CD14-positive monocyte (primary cell): ENCODE results near the gene SUSD6. TPM values are rescaled to one million over a fixed set of nuclear protein-coding genes. Genes with fewer than 3 reads are reported as not detected.

ENCODE experiments used
- DNase-seq, 3 donors: peaks; one replicate each; pipeline ENCODE4 v3.0.0-alpha.2; 2011 to 2022
- H2AFZ ChIP-seq: 2 replicates; pipeline ENCODE4 v1.6.0; 2012; ENCODE audit warnings: mild to moderate bottlenecking, low read depth, low read length, inconsistent platforms; ENCODE audit not compliant: insufficient read depth, poor library complexity, severe bottlenecking
- H3K27ac ChIP-seq, 2 donors: 1 replicate in 1 of 2; 2 replicates in 1 of 2; pipeline ENCODE4 v1.5.1; 2012 to 2013; ENCODE audit warnings: low read length in 2 of 2, control low read depth in 1 of 2, inconsistent platforms in 1 of 2, low read depth in 1 of 2, mild to moderate bottlenecking in 1 of 2
- H3K27me3 ChIP-seq, 2 donors: one replicate each; pipeline versions ENCODE4 v1.6.0 to v1.6.1; 2011 to 2013; ENCODE audit warnings: low read length in 2 of 2; ENCODE audit not compliant: control insufficient read depth in 2 of 2, insufficient read depth in 2 of 2
- H3K36me3 ChIP-seq, 2 donors: replicated peaks in 1 of 2; 1 replicate in 1 of 2; 2 replicates in 1 of 2; pipeline versions ENCODE4 v1.5.1 to v1.6.1; 2012 to 2013; ENCODE audit warnings: low read length in 2 of 2, control low read depth in 1 of 2, inconsistent platforms in 1 of 2, mild to moderate bottlenecking in 1 of 2; ENCODE audit not compliant: insufficient read depth in 2 of 2, control insufficient read depth in 1 of 2
- H3K4me1 ChIP-seq, 2 donors: 1 replicate in 1 of 2; 2 replicates in 1 of 2; pipeline versions ENCODE4 v1.5.1 to v1.6.1; 2012 to 2013; ENCODE audit warnings: low read length in 2 of 2, control low read depth in 1 of 2, inconsistent platforms in 1 of 2, mild to moderate bottlenecking in 1 of 2, moderate library complexity in 1 of 2; ENCODE audit not compliant: insufficient read depth in 2 of 2, control insufficient read depth in 1 of 2
- H3K4me2 ChIP-seq: replicated peaks from 2 replicates; pipeline ENCODE3; 2012; ENCODE audit warnings: low read length, moderate library complexity, mild to moderate bottlenecking; ENCODE audit not compliant: poor library complexity, severe bottlenecking; ENCODE audit errors: extremely low read depth
- H3K4me3 ChIP-seq, 3 experiments: fragments of 200-600 bp in 1 of 3; sonication (generic) in 1 of 3; replicated peaks in 1 of 3; 1 replicate in 2 of 3; 2 replicates in 1 of 3; pipeline ENCODE4 v1.5.1; 2011 to 2013; ENCODE audit warnings: low read length in 3 of 3, mild to moderate bottlenecking in 3 of 3, control low read depth in 2 of 3, low read depth in 2 of 3, inconsistent platforms in 1 of 3, moderate library complexity in 1 of 3
- H3K79me2 ChIP-seq: 2 replicates; pipeline ENCODE4 v1.6.0; 2012; ENCODE audit warnings: mild to moderate bottlenecking, control low read depth, inconsistent platforms, low read length, moderate library complexity; ENCODE audit not compliant: insufficient read depth
- H3K9ac ChIP-seq: 2 replicates; pipeline ENCODE4 v1.6.0; 2017; ENCODE audit warnings: low read length, mild to moderate bottlenecking; ENCODE audit not compliant: insufficient read depth, poor library complexity, severe bottlenecking
- H3K9me3 ChIP-seq, 2 donors: replicated peaks in 1 of 2; 1 replicate in 1 of 2; 2 replicates in 1 of 2; pipeline versions ENCODE4 v1.5.1 to v1.6.1; 2012 to 2013; ENCODE audit warnings: low read length in 2 of 2, control low read depth in 1 of 2; ENCODE audit not compliant: control insufficient read depth in 1 of 2, insufficient read depth in 1 of 2
- H4K20me1 ChIP-seq: 2 replicates; pipeline ENCODE4 v1.6.0; 2012; ENCODE audit warnings: mild to moderate bottlenecking, low read length, control low read depth, moderate library complexity; ENCODE audit not compliant: insufficient read depth
- H3K27ac Mint-ChIP-seq, 7 donors: one replicate each; pipeline ENCODE4 v1.8.0; 2020; ENCODE audit warnings: mild to moderate bottlenecking in 7 of 7, mixed read lengths in 7 of 7, moderate library complexity in 6 of 7, inconsistent platforms in 2 of 7
- H3K27me3 Mint-ChIP-seq, 3 donors: one replicate each; pipeline ENCODE4 v1.8.0; 2021 to 2022; ENCODE audit warnings: low read depth in 3 of 3, mild to moderate bottlenecking in 3 of 3, mixed read lengths in 3 of 3, moderate library complexity in 3 of 3, inconsistent platforms in 1 of 3
- H3K36me3 Mint-ChIP-seq, 2 donors: one replicate each; pipeline ENCODE4 v1.8.0; 2020; ENCODE audit warnings: mixed read lengths in 2 of 2, inconsistent platforms in 1 of 2, mild to moderate bottlenecking in 1 of 2
- H3K4me1 Mint-ChIP-seq: one replicate; pipeline ENCODE4 v1.8.0; 2020; ENCODE audit warnings: mild to moderate bottlenecking, mixed read lengths
- H3K4me3 Mint-ChIP-seq, 2 donors: one replicate each; pipeline ENCODE4 v1.8.0; 2020; ENCODE audit warnings: mild to moderate bottlenecking in 2 of 2, mixed read lengths in 2 of 2, moderate library complexity in 1 of 2
- H3K9me3 Mint-ChIP-seq, 7 donors: one replicate each; pipeline ENCODE4 v1.8.0; 2020 to 2022; ENCODE audit warnings: mixed read lengths in 7 of 7, mild to moderate bottlenecking in 6 of 7, moderate library complexity in 6 of 7, inconsistent platforms in 2 of 7
- WGBS: methylation state at CpG from one replicate; pipeline ENCODE4 v1.1.5; 2013; ENCODE audit warnings: missing lambda C conversion rate; ENCODE audit not compliant: insufficient coverage; 5-methylcytosine and 5-hydroxymethylcytosine counted together
- intact Hi-C, 2 donors: fragments of 100-400 bp; cut with micrococcal nuclease; formaldehyde crosslinking; loops; one replicate each; pipeline versions ENCODE4 v1.15.0 to v1.15.1; 2023
- polyA plus RNA-seq, 3 donors: library from polyadenylated mRNA; depleted of rRNA in 1 of 3; unstranded in 2 of 3; stranded (reverse) in 1 of 3; fragments of 300-500 nt in 2 of 3; fragments of >200 nt in 1 of 3; fragmentation: Illumina TruSeq in 2 of 3; gene quantifications; 1 replicate in 2 of 3; 2 replicates in 1 of 3; pipeline ENCODE4 v1.2.3, GENCODE V29; 2012 to 2021
- TF ChIP-seq, protein P1 (sequence below): fragments of 200-600 bp; IDR thresholded peaks from one replicate; pipeline ENCODE4 v1.8.0; 2022; ENCODE audit warnings: antibody characterized with exemption, mild to moderate bottlenecking

Gene SUSD6
- polyA plus RNA-seq, 3 donors, result 17.3 to 81.8 (median 30.1) TPM

DNA sequence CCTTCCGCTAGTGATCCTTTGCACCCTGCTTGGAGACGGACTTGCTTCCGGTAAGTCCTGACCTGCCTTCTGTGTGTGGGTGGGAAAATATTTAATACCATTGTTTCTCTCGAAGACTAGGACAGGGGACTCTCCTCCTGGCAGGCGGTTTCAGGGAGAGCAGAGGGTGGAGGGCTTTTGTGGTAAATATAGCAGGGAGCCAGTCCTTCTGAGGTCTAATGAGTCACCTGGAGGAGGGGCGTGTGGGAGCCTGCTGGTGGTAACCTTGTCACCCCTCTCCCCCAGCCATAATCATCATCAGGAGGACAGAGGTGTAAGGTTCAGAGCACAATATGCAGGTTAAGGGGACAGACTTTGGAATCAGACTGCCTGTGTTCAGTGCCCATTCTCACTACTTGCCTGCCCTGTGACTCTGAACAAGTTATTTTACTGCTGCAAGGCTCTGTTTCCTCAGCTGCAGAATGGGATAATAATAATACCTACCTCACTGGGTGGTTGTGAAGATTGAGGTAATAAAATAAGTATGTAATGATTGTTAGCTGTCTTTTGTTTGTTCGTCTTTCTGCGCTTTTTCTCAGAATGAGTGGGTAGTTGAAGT is 47.4 kb downstream of the SUSD6 start:
- no peak overlapping the region for H3K4me2 ChIP-seq
- peaks cover 29 to 51% of the 10 kb centered on the region in 2 donors for H3K36me3 ChIP-seq
- no peaks in the 10 kb centered on the region for H3K27me3 ChIP-seq
- H2AFZ ChIP-seq, result no peak overlapping the region
- no peak overlapping the region for H3K4me3 Mint-ChIP-seq
- intact Hi-C loops, result loop anchor here (5.0 to 10.0 kb wide), 2 partner anchors 34 to 46 kb away; no protein-coding TSS in a partner anchor
- H3K27me3 Mint-ChIP-seq, result no peaks in the 10 kb centered on the region
- H3K9me3 ChIP-seq, result no peaks in the 10 kb centered on the region
- no peaks in the 10 kb centered on the region for H3K9me3 Mint-ChIP-seq
- peak overlapping the region in 3 of 7 donors; percentile 0 to 77 (median 33) for H3K27ac Mint-ChIP-seq
- WGBS, result 96% methylated on average over 3 of the region's 8 CpGs
- H3K4me3 ChIP-seq, result no peak overlapping the region
- H3K27ac ChIP-seq, result no peak overlapping the region
- H4K20me1 ChIP-seq, result peaks cover 100% of the 10 kb centered on the region
- H3K4me1 Mint-ChIP-seq, result peaks cover 45% of the 10 kb centered on the region
- DNase-seq, result no peak
- peaks cover 49 to 69% of the 10 kb centered on the region in 2 donors for H3K36me3 Mint-ChIP-seq
- peaks cover 23 to 36% of the 10 kb centered on the region in 2 donors for H3K4me1 ChIP-seq
- no peak overlapping the region for H3K9ac ChIP-seq
- peaks cover 100% of the 10 kb centered on the region for H3K79me2 ChIP-seq
- TF ChIP-seq, protein P1, sequence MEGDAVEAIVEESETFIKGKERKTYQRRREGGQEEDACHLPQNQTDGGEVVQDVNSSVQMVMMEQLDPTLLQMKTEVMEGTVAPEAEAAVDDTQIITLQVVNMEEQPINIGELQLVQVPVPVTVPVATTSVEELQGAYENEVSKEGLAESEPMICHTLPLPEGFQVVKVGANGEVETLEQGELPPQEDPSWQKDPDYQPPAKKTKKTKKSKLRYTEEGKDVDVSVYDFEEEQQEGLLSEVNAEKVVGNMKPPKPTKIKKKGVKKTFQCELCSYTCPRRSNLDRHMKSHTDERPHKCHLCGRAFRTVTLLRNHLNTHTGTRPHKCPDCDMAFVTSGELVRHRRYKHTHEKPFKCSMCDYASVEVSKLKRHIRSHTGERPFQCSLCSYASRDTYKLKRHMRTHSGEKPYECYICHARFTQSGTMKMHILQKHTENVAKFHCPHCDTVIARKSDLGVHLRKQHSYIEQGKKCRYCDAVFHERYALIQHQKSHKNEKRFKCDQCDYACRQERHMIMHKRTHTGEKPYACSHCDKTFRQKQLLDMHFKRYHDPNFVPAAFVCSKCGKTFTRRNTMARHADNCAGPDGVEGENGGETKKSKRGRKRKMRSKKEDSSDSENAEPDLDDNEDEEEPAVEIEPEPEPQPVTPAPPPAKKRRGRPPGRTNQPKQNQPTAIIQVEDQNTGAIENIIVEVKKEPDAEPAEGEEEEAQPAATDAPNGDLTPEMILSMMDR, result no peak

DNA sequence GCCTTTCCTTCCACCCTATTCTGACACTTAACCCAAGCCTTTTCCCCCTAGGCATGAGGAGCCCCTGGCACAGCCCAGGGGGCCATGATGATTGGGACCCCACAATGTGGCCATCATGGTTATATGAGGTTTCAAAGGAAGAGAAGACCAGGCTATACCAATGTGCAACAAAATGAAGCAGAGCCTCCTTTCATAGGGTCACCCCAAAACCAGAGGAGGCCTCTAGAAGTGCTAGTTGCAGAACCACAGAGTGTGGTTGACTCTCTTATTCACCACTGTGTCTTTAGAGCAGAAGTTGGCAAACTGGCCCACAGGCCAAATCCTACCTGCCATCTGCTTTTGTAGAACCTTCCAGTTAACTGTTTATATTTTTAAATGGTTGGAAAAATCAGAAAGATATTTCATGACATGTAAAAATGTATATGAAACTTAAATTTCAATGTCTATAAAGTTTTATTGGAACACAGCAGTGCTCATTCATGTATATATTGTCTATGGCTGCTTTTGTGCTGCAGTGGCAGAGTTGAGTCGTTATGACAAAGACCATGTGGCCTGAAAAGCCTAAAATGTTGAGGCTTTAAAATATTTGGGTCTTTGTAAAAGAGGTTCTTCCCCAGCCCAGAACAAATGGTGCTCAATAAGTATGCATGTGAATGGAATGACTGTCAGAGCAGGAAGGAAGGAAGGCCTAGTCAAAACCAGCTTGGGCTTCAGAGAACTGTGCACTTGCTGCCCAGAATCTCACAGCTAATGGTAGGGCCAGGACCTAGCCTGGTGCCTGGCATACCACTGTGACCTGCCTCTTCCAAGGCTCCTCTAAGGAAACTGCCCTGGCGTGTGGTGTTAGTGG is 49.2 kb downstream of the SUSD6 start:
- intact Hi-C loops, result no loop called here
- peaks cover 50 to 68% of the 10 kb centered on the region in 2 donors for H3K36me3 Mint-ChIP-seq
- H3K4me3 Mint-ChIP-seq, result no peak overlapping the region
- no peaks in the 10 kb centered on the region for H3K27me3 Mint-ChIP-seq
- no peaks in the 10 kb centered on the region for H3K9me3 Mint-ChIP-seq
- 100% methylated on average over 1 of the region's 2 CpGs for WGBS
- Histone ChIP-seq H3K27me3 (no peaks in the 10 kb centered on the region), H3K79me2 (peaks cover 100% of the 10 kb centered on the region), H2AFZ (no peak overlapping the region), H4K20me1 (peaks cover 100% of the 10 kb centered on the region), H3K36me3 (peaks cover 29 to 63% of the 10 kb centered on the region in 2 donors), H3K4me3 (no peak overlapping the region), H3K27ac (peak overlapping the region in 1 of 2 donors; percentile 0), H3K9me3 (no peaks in the 10 kb centered on the region), H3K9ac (no peak overlapping the region), H3K4me1 (peaks cover 15 to 28% of the 10 kb centered on the region in 2 donors), H3K4me2 (no peak overlapping the region)
- DNase-seq, result no peak
- TF ChIP-seq, protein P1, result no peak
- peak overlapping the region in 4 of 7 donors; percentile 26 to 80 (median 49) for H3K27ac Mint-ChIP-seq
- peaks cover 42% of the 10 kb centered on the region for H3K4me1 Mint-ChIP-seq
